HepG2 (cell line): ENCODE results near the gene TSPAN7. TPM values are rescaled to one million over a fixed set of nuclear protein-coding genes. Genes with fewer than 3 reads are reported as not detected.

ENCODE experiments used
- ATAC-seq: fragments of 200-7000 bp; cut with Tn5 transposase; 3 replicates; pipeline ENCODE4 v1.9.1; 2020; ENCODE audit warnings: mild to moderate bottlenecking, moderate library complexity
- BruUV-seq: library from RNA; stranded (reverse); fragments of 400-500 nt; replicated peaks from 2 replicates; lab custom pipeline; 2021; lab: Mats Ljungman, UMichigan
- CTCF ChIA-PET: fragments of 300-600 bp; formaldehyde crosslinking; extraction: SDS; loops from one replicate; lab custom pipeline; 2021; ENCODE audit warnings: low total read pairs, inconsistent platforms, low intra/inter-chr PET ratio; lab: Yijun Ruan, JAX
- POLR2A ChIA-PET: fragments of 350-600 bp; sonication (Branson Sonifier 250); formaldehyde crosslinking; loops from one replicate; lab custom pipeline; 2020; ENCODE audit warnings: antibody characterized with exemption, inconsistent platforms; lab: Yijun Ruan, JAX
- DNase-seq: peaks from one replicate; pipeline ENCODE4 v3.0.0-alpha.2; 2015; ENCODE audit warnings: low spot score
- FAIRE-seq: peaks from 3 replicates; lab custom pipeline; 2011; peaks lifted over from hg19 to GRCh38; lab: Jason Lieb, UNC
- H2AFZ ChIP-seq: one replicate; pipeline ENCODE4 v1.6.1; 2011; ENCODE audit warnings: low read length, inconsistent platforms
- H3K27ac ChIP-seq: fragments of 300-600 bp; 3 replicates; pipeline ENCODE4 v1.8.0; 2011; ENCODE audit warnings: mixed run types, mild to moderate bottlenecking, mixed read lengths, low read length, inconsistent platforms; ENCODE audit not compliant: insufficient read depth; ENCODE audit errors: extremely low read length
- H3K27me3 ChIP-seq, 2 experiments: fragments of 200-600 bp in 1 of 2; 2 replicates in 1 of 2; 3 replicates in 1 of 2; pipeline versions ENCODE4 v1.6.0 to v1.8.0; 2011; ENCODE audit warnings: low read length in 2 of 2, mild to moderate bottlenecking in 2 of 2, moderate library complexity in 2 of 2, inconsistent platforms in 1 of 2; ENCODE audit not compliant: insufficient read depth in 2 of 2, control insufficient read depth in 1 of 2
- H3K36me3 ChIP-seq, 2 experiments: fragments of 200-600 bp in 1 of 2; replicated peaks in 1 of 2; 2 replicates in 1 of 2; 3 replicates in 1 of 2; pipeline versions ENCODE4 v1.5.1 to v1.8.0; 2011; ENCODE audit warnings: low read length in 2 of 2, inconsistent platforms in 1 of 2; ENCODE audit not compliant: insufficient read depth in 2 of 2, control insufficient read depth in 1 of 2
- H3K4me1 ChIP-seq: 2 replicates; pipeline ENCODE4 v1.5.1; 2012; ENCODE audit warnings: low read length, inconsistent platforms; ENCODE audit not compliant: insufficient read depth
- H3K4me2 ChIP-seq: 2 replicates; pipeline ENCODE4 v1.6.0; 2011; ENCODE audit warnings: low read depth, low read length, inconsistent platforms
- H3K4me3 ChIP-seq, 3 experiments: fragments of 200-600 bp in 1 of 3; sonication (generic), shearing (Covaris generic) in 1 of 3; replicated peaks in 1 of 3; 2 replicates each; pipeline ENCODE4 v1.5.1; 2011 to 2016; ENCODE audit warnings: low read length in 3 of 3, inconsistent platforms in 2 of 3, low read depth in 2 of 3, mild to moderate bottlenecking in 2 of 3, control low read depth in 1 of 3, mixed read lengths in 1 of 3; ENCODE audit not compliant: insufficient read depth in 1 of 3
- H3K79me2 ChIP-seq: one replicate; pipeline ENCODE4 v1.6.1; 2011; ENCODE audit warnings: low read length, inconsistent platforms; ENCODE audit not compliant: insufficient read depth
- H3K9ac ChIP-seq: 2 replicates; pipeline ENCODE4 v1.6.0; 2011; ENCODE audit warnings: mild to moderate bottlenecking, low read depth, low read length, inconsistent platforms; ENCODE audit not compliant: insufficient read depth
- H3K9me3 ChIP-seq: 2 replicates; pipeline ENCODE4 v1.5.1; 2012; ENCODE audit warnings: mild to moderate bottlenecking, low read length
- H4K20me1 ChIP-seq: 2 replicates; pipeline ENCODE4 v1.6.0; 2011; ENCODE audit warnings: inconsistent platforms, mild to moderate bottlenecking, low read length, moderate library complexity; ENCODE audit not compliant: insufficient read depth
- CBX2 ChIP-seq, 2 experiments: fragments of 200-600 bp in 1 of 2; sonication (generic); formaldehyde crosslinking in 1 of 2; IDR thresholded peaks; 2 replicates each; pipeline versions ENCODE4 v1.7.0 to v1.8.1; 2018 to 2022; ENCODE audit warnings: low read depth in 2 of 2, low read length in 1 of 2, mild to moderate bottlenecking in 1 of 2, missing genetic modification reagents in 1 of 2
- ETV6 ChIP-seq: sonication (generic); formaldehyde crosslinking; conservative IDR thresholded peaks from 2 replicates; pipeline ENCODE4 v1.4.0; 2020; ENCODE audit warnings: missing genetic modification reagents
- HMGA1 ChIP-seq: sonication (generic); formaldehyde crosslinking; conservative IDR thresholded peaks from 2 replicates; pipeline ENCODE4 v1.4.0; 2020; ENCODE audit warnings: missing genetic modification reagents
- MZF1 ChIP-seq: sonication (generic); formaldehyde crosslinking; IDR thresholded peaks from 2 replicates; pipeline ENCODE4 v1.8.1; 2023; ENCODE audit warnings: mild to moderate bottlenecking, missing genetic modification reagents, borderline replicate concordance
- PAWR ChIP-seq: sonication (generic); formaldehyde crosslinking; IDR thresholded peaks from 2 replicates; pipeline ENCODE4 v1.4.0; 2020; ENCODE audit warnings: missing genetic modification reagents, mild to moderate bottlenecking, borderline replicate concordance
- SAFB2 ChIP-seq: sonication (generic); formaldehyde crosslinking; IDR thresholded peaks from 2 replicates; pipeline ENCODE4 v1.5.1; 2020; ENCODE audit warnings: missing genetic modification reagents, low read depth, mild to moderate bottlenecking, borderline replicate concordance
- SIX1 ChIP-seq: sonication (generic); formaldehyde crosslinking; IDR thresholded peaks from 2 replicates; pipeline ENCODE4 v1.4.0; 2020; ENCODE audit warnings: missing genetic modification reagents, borderline replicate concordance
- TBX3 ChIP-seq: fragments of 450-650 bp; IDR thresholded peaks from 2 replicates; pipeline ENCODE4 v1.6.1; 2017; ENCODE audit warnings: antibody characterized with exemption, mild to moderate bottlenecking, inconsistent platforms, borderline replicate concordance
- XRCC5 ChIP-seq: fragments of 200-400 bp; formaldehyde crosslinking; optimal IDR thresholded peaks from 2 replicates; pipeline ENCODE3; 2017; ENCODE audit warnings: mild to moderate bottlenecking, low read length
- ZMYM2 ChIP-seq: sonication (generic); formaldehyde crosslinking; IDR thresholded peaks from 2 replicates; pipeline ENCODE4 v1.8.0; 2022; ENCODE audit warnings: mild to moderate bottlenecking, missing genetic modification reagents
- ZNF160 ChIP-seq: sonication (generic); formaldehyde crosslinking; IDR thresholded peaks from 2 replicates; pipeline ENCODE4 v1.8.0; 2022; ENCODE audit warnings: mild to moderate bottlenecking, inconsistent platforms, missing genetic modification reagents
- ZNF430 ChIP-seq: sonication (generic); formaldehyde crosslinking; IDR thresholded peaks from 2 replicates; pipeline ENCODE4 v1.9.0; 2021; ENCODE audit warnings: mild to moderate bottlenecking, missing genetic modification reagents
- ZNF44 ChIP-seq: sonication (generic); formaldehyde crosslinking; IDR thresholded peaks from 2 replicates; pipeline ENCODE4 v1.5.1; 2020; ENCODE audit warnings: mild to moderate bottlenecking, missing genetic modification reagents
- ZNF564 ChIP-seq: sonication (generic); formaldehyde crosslinking; IDR thresholded peaks from 2 replicates; pipeline ENCODE4 v1.8.1; 2023; ENCODE audit warnings: mild to moderate bottlenecking, missing genetic modification reagents
- ZNF614 ChIP-seq: IDR thresholded peaks from 2 replicates; pipeline ENCODE4 v1.6.1; 2018; ENCODE audit warnings: missing biosample characterization, missing genetic modification reagents, inconsistent platforms, borderline replicate concordance
- ZZZ3 ChIP-seq: sonication (generic); formaldehyde crosslinking; IDR thresholded peaks from 2 replicates; pipeline ENCODE4 v1.4.0; 2020; ENCODE audit warnings: missing genetic modification reagents, mild to moderate bottlenecking, borderline replicate concordance
- whole genome bisulfite sequencing: methylation state at CpG from one replicate; pipeline ENCODE4 v1.1.6; 2017; ENCODE audit warnings: low lambda C conversion rate; 5-methylcytosine and 5-hydroxymethylcytosine counted together
- in situ Hi-C: cut with HindIII; loops from 2 replicates; pipeline ENCODE4 v1.10.0; 2017; ENCODE audit warnings: low pct_unique_long_range_greater_than_20kb; ENCODE audit not compliant: extremely low pct_ligation_motif_present
- intact Hi-C: fragments of 100-400 bp; cut with micrococcal nuclease; formaldehyde crosslinking; loops from one replicate; pipeline ENCODE4 v1.10.0; 2022; ENCODE audit not compliant: unreplicated experiment
- polyA plus RNA-seq, 8 experiments: library from polyadenylated mRNA; depleted of rRNA in 3 of 8; stranded (reverse) in 7 of 8; unstranded in 1 of 8; fragments of >200 nt; fragmentation: Illumina TruSeq in 4 of 8; extraction: Trizol in 4 of 8; gene quantifications; 2 replicates each; pipeline versions ENCODE4 v1.2.1 to v1.2.3, GENCODE V29; 2011 to 2016; ENCODE audit warnings: low read depth in 4 of 8, missing spikeins in 1 of 8, mixed read lengths in 1 of 8; ENCODE audit not compliant: insufficient read depth in 1 of 8
- total RNA-seq, 5 experiments: library from RNA; depleted of rRNA; stranded (reverse); fragments of >200 nt; fragmentation: Illumina TruSeq; extraction: Trizol; gene quantifications; 2 replicates each; pipeline ENCODE4 v1.2.3, GENCODE V29; 2016; ENCODE audit warnings: low read depth in 1 of 5
- TF ChIP-seq, protein P1 (sequence below): sonication (generic); formaldehyde crosslinking; IDR thresholded peaks from 2 replicates; pipeline ENCODE4 v1.5.0; 2020; ENCODE audit warnings: missing genetic modification reagents
- TF ChIP-seq, protein P2 (sequence below): IDR thresholded peaks from 2 replicates; pipeline ENCODE4 v1.6.1; 2018; ENCODE audit warnings: missing genetic modification reagents, mild to moderate bottlenecking, missing compliant biosample characterization
- TF ChIP-seq, protein P3 (sequence below): sonication (generic); formaldehyde crosslinking; IDR thresholded peaks from 2 replicates; pipeline ENCODE4; 2020; ENCODE audit warnings: missing genetic modification reagents, mild to moderate bottlenecking, borderline replicate concordance

The TSPAN7 gene
- total and polyA plus RNA-seq, 2 of the 13 experiments (the other 11 are each of a cell fraction or from before 2014, with no cell fraction given), result 21.4 to 47.1 TPM

DNA sequence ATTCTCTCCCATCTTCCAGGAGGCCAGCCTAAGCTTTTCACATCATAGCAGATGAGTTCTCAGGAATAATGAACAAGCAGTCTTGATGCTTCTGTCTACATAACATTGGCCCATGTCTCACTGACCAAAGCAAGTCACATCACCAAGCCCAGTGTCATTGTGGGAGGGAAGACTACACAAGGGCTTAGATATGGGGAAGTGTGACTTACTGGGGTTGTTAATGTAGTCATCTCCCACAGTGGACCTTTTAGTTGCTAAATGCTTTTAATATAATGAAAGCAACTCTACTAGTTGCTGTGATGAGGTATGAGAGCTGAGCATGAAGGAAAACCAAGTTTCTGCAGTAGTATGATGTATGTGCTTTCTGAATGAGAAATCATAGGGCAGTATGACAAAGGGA lies 40.5 kb downstream of the TSPAN7 start (continued):
- TF ChIP-seq, protein P1, sequence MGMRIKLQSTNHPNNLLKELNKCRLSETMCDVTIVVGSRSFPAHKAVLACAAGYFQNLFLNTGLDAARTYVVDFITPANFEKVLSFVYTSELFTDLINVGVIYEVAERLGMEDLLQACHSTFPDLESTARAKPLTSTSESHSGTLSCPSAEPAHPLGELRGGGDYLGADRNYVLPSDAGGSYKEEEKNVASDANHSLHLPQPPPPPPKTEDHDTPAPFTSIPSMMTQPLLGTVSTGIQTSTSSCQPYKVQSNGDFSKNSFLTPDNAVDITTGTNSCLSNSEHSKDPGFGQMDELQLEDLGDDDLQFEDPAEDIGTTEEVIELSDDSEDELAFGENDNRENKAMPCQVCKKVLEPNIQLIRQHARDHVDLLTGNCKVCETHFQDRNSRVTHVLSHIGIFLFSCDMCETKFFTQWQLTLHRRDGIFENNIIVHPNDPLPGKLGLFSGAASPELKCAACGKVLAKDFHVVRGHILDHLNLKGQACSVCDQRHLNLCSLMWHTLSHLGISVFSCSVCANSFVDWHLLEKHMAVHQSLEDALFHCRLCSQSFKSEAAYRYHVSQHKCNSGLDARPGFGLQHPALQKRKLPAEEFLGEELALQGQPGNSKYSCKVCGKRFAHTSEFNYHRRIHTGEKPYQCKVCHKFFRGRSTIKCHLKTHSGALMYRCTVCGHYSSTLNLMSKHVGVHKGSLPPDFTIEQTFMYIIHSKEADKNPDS (CRISPR knock-in tag), result no peak
- TF ChIP-seq ETV6, result no peak
- no peak for TF ChIP-seq CBX2 (IDR thresholded peaks at IDR 0.05; ENCODE audit: low read depth, low read length)
- no peak for TF ChIP-seq CBX2 (CRISPR knock-in tag; IDR thresholded peaks at IDR 0.05; ENCODE audit: low read depth)
- TF ChIP-seq ZNF564 (CRISPR knock-in tag), result no peak
- no peak for TF ChIP-seq XRCC5

DNA sequence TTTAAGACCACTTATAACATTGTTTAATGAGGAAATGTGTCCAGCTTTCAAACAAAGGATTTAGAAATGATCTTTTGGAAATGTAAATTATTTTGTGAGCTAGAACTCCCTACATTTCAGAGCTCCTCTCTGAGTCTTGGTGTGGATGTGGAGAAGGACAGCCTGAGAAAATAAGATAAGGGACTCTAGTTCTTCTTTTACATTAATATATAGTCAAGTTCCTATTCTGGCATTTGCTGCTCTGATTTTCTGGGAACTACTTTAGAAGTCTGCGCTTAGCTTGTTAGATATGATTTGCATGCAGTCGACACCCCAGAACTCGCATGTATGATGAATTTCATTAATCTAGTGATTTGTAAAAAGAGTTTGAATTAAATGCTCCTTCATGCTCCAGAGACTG lies 45.5 kb downstream of the TSPAN7 start:
- intact Hi-C loops, result no loop called here
- Histone ChIP-seq H3K9ac (no peak overlapping the region), H3K79me2 (no peaks in the 10 kb centered on the region), H3K36me3 (no peaks in the 10 kb centered on the region), H3K4me3 (no peak overlapping the region), H3K9me3 (no peaks in the 10 kb centered on the region), H2AFZ (no peak overlapping the region), H3K4me1 (no peaks in the 10 kb centered on the region), H3K27ac (no peak overlapping the region), H3K4me2 (no peak overlapping the region), H4K20me1 (no peaks in the 10 kb centered on the region), H3K27me3 (no peaks in the 10 kb centered on the region)
- no peak for DNase-seq
- 94% methylated on average over 3 of the region's 3 CpGs for WGBS
- no peak for FAIRE-seq
- in situ Hi-C loops, result no loop called here
- no TSS peak for BruUV-seq
- ATAC-seq, result no peak
- ChIA-PET POLR2A (no interaction called here), CTCF (no interaction called here)
- TF ChIP-seq MZF1, result no peak
- no peak for TF ChIP-seq HMGA1 (CRISPR knock-in tag)
- no peak for TF ChIP-seq ZZZ3 (CRISPR knock-in tag)
- no peak for TF ChIP-seq SIX1 (CRISPR knock-in tag)
- TF ChIP-seq, protein P2, sequence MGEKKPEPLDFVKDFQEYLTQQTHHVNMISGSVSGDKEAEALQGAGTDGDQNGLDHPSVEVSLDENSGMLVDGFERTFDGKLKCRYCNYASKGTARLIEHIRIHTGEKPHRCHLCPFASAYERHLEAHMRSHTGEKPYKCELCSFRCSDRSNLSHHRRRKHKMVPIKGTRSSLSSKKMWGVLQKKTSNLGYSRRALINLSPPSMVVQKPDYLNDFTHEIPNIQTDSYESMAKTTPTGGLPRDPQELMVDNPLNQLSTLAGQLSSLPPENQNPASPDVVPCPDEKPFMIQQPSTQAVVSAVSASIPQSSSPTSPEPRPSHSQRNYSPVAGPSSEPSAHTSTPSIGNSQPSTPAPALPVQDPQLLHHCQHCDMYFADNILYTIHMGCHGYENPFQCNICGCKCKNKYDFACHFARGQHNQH (CRISPR knock-in tag), result no peak
- no peak for TF ChIP-seq ZMYM2 (CRISPR knock-in tag)
- TF ChIP-seq TBX3, result no peak
- TF ChIP-seq SAFB2 (CRISPR knock-in tag), result no peak
- no peak for TF ChIP-seq ZNF614 (CRISPR knock-in tag)
- no peak for TF ChIP-seq ZNF44 (CRISPR knock-in tag)
- TF ChIP-seq, protein P3, sequence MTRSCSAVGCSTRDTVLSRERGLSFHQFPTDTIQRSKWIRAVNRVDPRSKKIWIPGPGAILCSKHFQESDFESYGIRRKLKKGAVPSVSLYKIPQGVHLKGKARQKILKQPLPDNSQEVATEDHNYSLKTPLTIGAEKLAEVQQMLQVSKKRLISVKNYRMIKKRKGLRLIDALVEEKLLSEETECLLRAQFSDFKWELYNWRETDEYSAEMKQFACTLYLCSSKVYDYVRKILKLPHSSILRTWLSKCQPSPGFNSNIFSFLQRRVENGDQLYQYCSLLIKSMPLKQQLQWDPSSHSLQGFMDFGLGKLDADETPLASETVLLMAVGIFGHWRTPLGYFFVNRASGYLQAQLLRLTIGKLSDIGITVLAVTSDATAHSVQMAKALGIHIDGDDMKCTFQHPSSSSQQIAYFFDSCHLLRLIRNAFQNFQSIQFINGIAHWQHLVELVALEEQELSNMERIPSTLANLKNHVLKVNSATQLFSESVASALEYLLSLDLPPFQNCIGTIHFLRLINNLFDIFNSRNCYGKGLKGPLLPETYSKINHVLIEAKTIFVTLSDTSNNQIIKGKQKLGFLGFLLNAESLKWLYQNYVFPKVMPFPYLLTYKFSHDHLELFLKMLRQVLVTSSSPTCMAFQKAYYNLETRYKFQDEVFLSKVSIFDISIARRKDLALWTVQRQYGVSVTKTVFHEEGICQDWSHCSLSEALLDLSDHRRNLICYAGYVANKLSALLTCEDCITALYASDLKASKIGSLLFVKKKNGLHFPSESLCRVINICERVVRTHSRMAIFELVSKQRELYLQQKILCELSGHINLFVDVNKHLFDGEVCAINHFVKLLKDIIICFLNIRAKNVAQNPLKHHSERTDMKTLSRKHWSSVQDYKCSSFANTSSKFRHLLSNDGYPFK (CRISPR knock-in tag), result no peak
- TF ChIP-seq ZNF430 (CRISPR knock-in tag), result no peak
- no peak for TF ChIP-seq PAWR (CRISPR knock-in tag)
- no peak for TF ChIP-seq ZNF160 (CRISPR knock-in tag)
